GM13976 (cell line): ENCODE data around the gene CCDC73.
"Not testable (repeated sequence)": the region's sequence is repeated elsewhere in the genome, so short reads cannot be mapped to it uniquely, and the experiment has no call there.

Source experiments
- DNase-seq: peaks from one replicate; pipeline ENCODE4 v3.0.0; 2012; ENCODE audit warnings: low spot score
- in situ Hi-C: fragments of 300-500 bp; cut with MboI; formaldehyde crosslinking; loops from one replicate; pipeline ENCODE4 v1.12.0; 2022; ENCODE audit warnings: low sequenced_read_pairs, mixed read lengths, inconsistent platforms; ENCODE audit not compliant: unreplicated experiment
- TF ChIP-seq, protein P1 (sequence below): IDR thresholded peaks from 2 replicates; pipeline ENCODE4 v1.5.1; 2012; ENCODE audit warnings: borderline replicate concordance, mild to moderate bottlenecking; ENCODE audit not compliant: insufficient read depth; ENCODE audit errors: extremely low read depth, missing control alignments, control extremely low read depth

The CCDC73 gene

DNA sequence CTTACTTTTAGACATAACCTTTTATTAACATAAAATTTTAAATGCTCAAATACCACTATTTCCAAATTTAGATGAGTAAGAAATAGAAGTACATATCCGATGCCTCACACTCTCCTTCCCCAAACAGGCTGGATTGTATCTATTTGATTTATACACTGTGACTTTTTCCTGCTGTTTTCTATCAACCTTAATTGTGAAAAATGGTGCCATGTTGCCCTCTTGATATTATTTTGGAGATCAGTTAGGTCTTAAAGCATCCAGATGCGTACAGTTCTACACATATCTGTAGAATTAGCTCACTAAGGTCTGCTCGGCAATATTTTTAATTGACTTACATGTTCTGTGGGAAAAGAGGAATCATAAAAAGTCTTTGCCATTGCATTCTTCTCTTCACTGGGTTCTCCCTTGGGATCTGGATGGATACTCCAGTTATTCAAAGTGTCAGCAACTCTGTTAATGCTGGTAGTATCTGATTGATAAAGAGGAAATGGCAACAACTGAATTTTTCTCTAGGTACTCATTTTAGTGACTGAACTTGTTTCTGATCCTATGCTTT lies 183.6 kb downstream of the CCDC73 start:
- DNase-seq = no peak
- in situ Hi-C loops = no loop called here

DNA sequence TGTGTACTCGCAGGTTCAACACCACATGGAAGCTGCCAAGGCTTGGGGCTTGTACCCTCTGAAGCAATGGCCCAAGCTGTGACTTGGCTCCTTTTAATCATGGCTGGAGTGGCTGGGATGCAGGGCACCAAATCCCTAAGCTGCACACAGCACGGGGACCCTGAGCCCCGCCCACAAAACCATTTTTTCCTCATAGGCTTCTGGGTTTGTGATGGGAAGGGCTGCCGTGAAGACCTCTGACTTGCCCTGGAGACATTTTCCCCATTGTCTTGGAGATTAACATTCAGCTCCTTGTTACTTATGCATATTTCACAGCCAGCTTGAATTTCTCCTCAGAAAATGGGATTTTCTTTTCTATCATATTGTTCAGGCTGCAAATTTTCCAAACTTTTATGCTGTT lies 185.6 kb downstream of the CCDC73 start:
- DNase-seq, in situ Hi-C loops: not testable (repeated sequence)

More for the DNA sequence above, 183.6 kb downstream of the CCDC73 start:
- TF ChIP-seq, protein P1, sequence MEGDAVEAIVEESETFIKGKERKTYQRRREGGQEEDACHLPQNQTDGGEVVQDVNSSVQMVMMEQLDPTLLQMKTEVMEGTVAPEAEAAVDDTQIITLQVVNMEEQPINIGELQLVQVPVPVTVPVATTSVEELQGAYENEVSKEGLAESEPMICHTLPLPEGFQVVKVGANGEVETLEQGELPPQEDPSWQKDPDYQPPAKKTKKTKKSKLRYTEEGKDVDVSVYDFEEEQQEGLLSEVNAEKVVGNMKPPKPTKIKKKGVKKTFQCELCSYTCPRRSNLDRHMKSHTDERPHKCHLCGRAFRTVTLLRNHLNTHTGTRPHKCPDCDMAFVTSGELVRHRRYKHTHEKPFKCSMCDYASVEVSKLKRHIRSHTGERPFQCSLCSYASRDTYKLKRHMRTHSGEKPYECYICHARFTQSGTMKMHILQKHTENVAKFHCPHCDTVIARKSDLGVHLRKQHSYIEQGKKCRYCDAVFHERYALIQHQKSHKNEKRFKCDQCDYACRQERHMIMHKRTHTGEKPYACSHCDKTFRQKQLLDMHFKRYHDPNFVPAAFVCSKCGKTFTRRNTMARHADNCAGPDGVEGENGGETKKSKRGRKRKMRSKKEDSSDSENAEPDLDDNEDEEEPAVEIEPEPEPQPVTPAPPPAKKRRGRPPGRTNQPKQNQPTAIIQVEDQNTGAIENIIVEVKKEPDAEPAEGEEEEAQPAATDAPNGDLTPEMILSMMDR = no peak

DNA sequence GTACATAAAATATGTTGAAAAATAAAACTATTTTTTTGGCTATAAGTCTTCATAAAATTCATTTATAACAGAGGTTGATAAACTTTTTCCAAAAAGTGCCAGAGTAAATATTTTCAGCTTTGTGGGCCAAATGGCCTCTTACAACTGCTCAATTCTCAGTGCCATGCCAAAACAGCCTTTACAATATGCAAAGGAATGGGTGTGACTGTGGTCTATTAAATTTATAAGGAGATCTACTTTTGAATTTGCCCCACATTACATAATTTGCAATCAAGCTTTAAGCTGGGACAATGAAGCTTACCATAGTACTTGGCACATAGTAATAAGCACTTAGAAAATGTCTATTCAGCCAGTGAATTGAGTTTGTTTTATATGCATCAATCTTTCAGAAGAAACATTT lies 188.2 kb downstream of the CCDC73 start:
- TF ChIP-seq, protein P1 = no peak
- no peak for DNase-seq
- in situ Hi-C loops = no loop called here

GRCh38 chr11:32602657-32603415 lies 191.6 kb downstream of the CCDC73 start:
- no peak for DNase-seq
- TF ChIP-seq, protein P1 = no peak
- in situ Hi-C loops = no loop called here

GRCh38 chr11:32597921-32598320 lies 196.5 kb downstream of the CCDC73 start:
- DNase-seq = no peak
- TF ChIP-seq, protein P1 = no peak
- in situ Hi-C loops = no loop called here

GRCh38 chr11:32596114-32596513 lies 198.3 kb downstream of the CCDC73 start:
- in situ Hi-C loops, DNase-seq: not testable (repeated sequence)

- no peak for DNase-seq
- in situ Hi-C loops = no loop called here
- TF ChIP-seq, protein P1 = no peak
These were observed 200.2 kb downstream of the CCDC73 start for GRCh38 chr11:32594272-32594671.
